ENCODE data around the gene CAMK1D.
"Not testable (repeated sequence)": the region's sequence is repeated elsewhere in the genome, so short reads cannot be mapped to it uniquely, and the experiment has no call there.

The CAMK1D gene

DNA sequence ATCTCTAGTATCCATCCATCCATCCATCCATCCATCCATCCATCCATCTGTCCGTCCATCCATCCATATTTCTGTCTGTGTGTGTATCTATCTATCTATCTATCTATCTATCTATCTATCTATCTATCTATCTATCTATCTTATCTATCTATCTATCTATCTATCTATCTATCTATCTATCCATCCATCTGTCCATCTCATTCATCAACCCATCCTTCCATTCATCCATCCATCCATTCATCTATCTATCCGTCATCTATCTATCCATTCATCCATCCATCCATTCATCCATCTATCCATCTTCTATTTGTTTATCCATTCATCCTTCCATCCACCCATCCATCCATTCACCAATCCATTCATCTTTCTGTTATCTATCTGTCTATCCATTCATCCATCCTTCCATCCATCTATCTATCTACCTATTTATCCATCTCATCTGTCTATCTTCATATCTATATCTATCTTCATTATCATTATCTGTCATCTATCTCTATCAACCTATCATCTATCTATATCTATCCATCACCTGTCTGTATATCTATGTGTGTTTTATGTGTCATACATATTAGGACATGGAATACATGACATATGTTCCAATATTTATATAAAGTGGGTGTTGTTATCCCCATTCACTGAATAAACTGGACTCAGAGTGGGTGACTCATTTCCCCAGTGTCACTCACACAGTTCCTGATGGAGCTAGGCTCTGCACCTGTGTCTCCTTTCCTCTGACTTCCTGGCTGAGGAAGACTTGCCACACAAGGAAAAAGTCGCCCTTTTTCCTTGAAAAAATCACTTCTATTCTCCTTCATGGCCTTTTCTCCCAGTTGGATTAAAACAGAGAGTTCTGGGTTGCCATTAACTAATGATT, 452.1 kb downstream of the CAMK1D start:
- no peak for DNase-seq

DNA sequence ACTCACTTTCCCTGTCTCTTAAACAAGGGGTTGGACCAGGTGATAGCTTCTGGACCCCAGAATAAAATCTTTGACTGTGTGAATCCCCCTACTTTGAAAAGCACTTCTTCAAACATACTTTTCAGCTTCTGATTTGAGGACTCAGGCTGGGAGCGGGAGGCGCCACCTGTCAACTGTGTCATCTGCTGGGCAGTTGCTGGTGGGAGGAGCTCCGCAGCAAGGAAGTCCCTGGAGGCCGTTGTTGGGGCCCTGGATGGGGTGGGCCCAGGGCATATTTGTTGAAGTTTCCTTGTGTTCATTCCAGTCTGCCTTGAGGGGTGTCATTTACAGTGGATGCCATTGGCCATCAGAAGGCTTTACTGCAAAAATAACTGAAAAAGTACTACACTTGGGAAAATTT, 454.4 kb downstream of the CAMK1D start:
- DNase-seq = no peak

DNA sequence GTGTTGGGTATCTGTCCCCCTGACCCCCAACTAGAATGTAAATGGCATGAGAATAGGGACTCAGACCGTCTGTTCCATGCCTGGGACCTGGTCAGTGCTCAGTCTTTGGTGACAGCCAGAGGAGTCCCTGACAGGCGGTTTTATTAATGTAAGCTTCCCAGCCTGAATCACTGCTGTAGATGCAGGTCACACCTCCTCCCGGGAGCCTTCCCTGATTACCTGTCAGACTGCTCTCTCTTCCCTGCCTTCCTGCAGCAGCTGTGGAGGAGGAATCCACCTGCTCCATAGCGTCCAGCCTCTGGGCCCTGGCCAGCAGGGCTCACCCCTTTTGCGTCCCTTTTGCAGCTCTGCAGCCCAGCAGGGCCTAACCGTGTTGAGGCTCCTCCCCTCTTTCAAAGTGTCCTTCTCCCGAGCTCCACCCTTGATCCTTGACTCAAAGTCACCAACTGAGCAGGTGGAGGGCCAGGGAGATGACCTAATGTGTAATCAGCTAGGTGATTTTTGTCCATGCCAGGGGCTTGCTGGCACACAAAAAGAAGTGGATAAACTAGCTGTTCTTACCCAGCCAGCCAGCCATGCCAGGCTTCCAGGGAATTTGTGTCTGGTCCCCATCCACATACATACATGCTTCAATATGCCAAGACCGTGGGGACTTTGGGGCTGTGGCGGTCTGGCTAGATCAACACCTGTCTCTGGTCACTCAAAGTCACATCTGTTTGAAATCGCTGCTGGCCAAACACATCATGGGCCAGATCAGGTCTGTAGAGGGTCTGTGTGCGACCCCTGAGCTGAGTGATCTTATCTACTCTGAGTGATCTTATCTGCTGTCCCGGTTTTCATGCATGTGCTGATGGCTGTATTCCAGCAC, 457.1 kb downstream of the CAMK1D start:
- DNase-seq = peak; percentile 53

DNA sequence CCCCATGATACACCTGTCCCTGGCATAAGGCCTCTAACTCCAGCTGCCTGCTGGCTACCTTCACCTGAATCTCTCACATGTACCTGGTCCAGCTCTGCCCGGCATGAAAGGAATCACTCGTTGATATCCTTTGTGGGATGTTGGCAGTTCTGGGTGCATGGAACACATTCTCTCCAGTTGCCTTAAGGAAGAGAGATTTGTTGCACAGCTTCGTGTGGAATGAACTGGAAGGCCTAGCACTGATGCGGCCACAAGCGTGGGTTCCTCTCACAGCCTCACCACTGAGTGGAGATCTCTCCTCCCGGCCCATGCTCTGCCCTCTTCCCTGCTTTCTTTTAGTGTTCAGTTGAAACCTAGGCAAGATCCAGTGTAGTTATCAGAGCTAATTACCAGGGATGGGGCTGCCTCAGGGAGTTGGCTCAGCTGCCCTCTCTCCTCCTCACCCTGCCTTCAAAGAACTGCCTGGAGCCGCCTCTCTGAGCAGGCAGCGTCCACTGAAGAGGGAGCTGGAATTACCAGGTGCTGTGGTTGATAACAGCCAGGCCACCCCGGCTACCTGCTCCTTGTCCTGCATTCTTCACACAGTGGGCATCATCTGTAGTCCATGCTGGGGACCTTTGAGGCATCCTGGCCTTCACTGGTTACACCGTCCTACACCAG, 457.9 kb downstream of the CAMK1D start:
- DNase-seq = no peak

DNA sequence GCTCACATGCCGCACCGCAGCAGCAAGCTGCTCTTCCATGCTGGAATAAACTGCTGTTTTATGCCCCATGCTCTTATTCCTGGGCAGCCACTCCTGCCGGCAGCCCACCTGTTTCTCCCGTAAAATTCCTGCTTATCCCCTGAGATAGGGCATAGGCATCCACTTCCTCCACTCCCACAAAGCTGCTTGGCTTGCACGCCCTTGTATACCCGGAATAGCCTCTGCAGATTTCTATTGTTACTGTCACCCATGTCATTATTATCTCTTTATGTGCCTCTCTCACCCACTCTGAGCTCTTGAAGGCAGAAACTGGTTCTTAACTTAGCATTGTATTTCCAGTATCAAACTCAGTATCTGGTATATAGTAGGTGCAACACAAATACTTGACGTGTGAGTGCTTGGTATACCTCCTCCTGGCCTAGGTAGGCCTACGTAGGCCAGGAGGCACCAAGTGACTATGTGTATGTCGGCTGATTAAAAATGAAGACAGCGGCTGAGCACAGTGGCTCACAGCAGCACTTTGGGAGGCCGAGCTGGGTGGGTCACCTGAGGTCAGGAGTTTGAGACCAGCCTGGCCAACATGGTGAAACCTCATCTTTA, 458.8 kb downstream of the CAMK1D start:
- DNase-seq = no peak

DNA sequence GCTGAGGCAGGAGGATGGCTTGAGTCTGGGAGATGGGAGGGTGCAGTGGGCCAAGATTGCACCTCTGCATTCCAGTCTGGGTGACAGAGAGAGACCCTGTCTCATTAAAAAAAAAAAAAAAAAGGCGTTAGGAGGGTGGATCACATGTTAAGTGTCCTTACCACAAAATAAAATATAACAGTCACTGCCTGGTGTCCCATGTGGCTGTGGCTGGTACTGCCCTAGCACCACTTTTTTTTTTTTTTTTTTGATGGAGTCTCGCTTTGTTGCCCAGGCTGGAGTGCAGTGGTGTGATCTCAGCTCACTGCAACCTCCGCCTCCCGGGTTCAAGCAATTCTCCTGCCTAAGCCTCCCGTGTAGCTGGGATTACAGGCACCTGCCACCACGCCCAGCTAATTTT, 460.7 kb downstream of the CAMK1D start:
- DNase-seq = not testable (repeated sequence)

DNA sequence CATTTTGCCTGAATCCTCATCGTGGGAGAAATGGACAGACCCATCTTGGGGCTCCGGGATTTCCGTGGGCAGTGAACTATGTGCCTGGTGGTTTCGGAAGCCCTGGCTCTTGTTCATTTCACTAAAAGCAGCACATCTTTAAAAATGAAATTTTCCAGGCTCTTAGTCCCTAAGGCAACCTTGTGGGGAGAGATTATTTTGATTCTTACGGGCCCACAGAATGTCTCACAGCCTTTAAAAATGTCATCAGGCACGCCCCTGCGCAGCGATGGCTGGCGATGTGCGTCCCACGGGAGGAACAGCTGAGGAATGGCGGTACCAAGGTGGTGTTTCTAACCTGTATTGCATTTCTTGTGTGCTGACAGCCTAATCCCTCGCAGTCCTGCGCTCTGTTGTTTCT, 462.5 kb downstream of the CAMK1D start:
- DNase-seq = no peak

DNA sequence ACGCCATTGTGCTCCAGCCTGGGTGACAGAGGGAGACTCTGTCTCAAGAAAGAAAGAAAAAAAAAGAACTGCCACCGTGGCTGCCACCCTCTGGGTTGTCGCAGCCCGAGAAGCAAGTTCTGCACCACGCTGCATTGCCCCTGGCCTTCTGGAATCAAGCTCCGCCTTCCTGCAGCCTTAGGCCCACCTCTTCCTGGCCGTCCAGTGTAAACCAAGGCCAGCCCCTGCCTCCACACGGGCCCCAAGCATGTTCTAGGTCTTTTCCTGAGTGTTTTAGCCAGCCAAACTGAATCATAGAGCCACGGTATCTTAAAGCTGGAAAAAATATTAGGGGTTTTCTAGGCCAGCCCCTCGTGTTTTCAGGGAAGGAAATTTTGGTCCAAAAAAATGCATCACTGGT, 463.2 kb downstream of the CAMK1D start:
- DNase-seq = no peak

DNA sequence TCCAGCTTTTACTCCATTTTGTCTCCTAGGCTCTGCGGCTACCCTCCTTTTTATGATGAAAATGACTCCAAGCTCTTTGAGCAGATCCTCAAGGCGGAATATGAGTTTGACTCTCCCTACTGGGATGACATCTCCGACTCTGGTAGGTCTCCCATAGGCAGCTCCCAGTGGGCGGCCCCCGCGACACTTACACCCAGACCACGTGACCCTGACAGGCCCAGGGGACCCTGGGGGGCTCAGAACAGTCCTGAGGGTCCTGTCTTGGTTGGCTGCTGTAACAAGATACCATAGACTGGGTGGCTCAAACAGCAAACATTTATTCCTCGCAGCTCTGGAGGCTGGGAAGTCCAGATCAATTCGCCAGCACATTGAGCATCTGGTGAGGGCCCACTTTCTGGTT, 464.8 kb downstream of the CAMK1D start:
- no peak for DNase-seq

DNA sequence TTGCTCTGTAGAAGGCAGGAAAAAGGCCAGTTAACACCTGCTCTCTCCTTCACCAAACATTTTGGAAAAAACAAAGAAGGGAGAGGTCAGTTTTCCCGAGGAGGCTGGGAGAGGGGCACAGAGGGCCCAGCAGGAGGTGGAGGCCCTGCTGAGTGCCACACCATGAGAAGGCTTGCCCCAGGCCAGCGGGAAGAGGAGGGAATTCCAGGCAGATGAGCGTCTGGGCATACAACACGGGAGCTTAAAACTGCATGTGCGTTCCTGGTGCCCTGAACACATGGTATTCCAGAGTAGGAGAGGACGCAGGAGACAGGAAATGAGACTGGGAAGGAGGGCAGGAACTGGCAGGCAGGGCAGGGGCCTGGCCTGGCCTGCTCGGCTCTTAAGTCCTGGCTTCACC, 469.7 kb downstream of the CAMK1D start:
- no peak for DNase-seq

DNA sequence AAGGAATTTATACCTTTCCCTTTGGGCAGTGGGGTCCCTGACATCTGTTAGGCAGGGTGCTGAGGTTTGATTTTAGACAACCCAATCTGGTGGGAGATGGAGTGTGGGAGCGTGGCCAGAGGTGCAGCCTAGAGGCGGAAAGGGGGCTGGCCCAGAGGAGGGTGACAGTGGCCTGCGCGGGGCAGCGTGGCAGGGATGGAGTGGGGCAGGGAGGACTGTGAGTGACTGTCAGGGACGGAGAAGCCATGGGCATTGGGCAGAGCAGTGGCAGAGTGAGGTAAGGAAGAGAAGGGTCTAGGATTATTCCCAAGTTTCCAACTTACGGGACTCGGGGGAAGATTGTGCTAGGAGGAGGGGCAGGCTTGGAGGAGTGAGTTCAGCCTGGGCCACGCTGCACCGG, 470.3 kb downstream of the CAMK1D start:
- DNase-seq = no peak

DNA sequence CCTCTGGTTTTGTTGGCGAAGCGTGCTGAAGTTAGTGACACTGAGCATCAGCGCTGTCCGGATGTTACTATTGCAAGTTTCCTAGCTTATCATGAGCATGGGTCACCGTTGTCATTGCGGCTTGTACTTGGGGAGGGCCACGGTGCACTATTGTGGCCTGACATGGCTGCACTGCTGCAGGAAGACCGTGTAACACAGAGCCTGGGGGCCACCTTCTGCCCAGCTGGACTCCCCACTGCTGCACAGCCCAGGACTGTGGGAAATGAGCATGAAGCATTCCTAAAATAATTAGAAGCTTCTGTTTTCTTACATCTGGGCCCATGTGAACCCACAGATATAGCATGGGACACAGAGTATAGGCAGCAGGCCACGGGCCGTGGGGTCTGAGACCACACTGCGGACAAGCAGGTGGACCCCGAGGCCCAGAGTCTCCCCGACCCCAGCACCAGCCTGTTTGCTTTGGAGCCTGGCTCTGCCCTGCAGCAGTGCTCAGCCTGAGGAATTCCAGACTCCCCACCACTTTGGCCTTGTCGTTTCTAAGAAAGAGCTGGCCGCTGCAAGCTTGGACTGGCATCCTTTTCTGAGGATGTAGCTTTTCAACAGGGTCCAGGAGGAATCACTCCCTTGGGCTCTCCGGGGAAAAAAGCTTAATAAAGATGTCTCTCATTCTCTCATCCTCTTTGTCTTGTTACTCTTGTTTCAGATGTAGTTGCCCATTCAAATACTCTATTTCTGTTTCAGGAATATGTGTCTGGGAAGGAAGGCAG, 473.0 kb downstream of the CAMK1D start:
- DNase-seq = no peak

DNA sequence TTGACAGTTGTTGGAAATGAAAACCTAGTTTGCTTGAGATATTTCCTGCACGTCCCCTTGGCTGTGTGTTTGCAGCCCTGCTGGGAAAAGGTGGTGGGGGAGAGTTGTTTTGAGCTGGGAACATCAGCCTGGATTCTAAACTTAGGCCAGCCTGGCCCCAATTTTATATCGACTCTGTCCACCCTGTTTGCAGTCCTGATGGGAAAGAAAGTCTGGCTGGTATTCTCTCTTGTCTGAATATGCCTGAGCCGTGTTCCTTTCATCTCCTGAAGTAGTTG, 473.5 kb downstream of the CAMK1D start:
- no peak for DNase-seq

DNA sequence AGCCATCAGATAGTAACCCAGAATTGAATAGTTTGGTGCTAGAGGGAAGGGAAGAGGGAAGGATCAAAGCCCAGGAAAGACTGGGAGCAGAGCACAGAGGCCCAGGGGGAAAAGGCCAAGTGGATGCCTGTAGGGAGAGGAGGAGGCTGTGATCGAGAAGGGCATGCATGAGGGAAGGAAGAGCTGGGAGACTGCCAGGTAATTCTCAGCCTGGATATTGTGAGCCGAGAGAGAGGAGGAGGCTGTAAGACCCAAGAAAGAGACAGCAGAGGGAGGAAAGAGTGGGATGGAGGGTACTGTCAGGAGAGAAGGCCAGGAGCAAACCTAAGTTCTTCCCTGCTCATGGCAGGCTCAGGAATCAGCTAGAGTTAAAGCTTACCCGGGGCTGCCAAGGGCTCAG, 474.0 kb downstream of the CAMK1D start:
- DNase-seq = no peak

DNA sequence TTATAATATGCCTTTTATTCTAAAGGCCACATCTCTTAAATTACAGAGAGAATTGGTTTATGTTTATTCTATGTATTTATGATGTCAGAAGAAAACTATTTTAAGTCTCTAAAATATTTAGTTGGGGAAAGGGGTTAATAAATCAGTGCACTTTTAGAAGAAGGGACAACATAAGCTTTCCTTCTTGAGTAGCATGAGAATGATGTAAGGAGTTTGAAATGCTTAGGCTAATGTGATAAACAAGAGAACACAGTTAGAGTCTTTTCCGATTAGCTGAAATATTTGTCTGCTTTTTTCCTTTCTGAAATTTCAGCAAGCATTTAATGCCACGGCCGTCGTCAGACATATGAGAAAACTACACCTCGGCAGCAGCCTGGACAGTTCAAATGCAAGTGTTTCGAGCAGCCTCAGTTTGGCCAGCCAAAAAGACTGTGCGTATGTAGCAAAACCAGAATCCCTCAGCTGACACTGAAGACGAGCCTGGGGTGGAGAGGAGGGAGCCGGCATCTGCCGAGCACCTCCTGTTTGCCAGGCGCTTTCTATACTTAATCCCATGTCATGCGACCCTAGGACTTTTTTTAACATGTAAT, 476.0 kb downstream of the CAMK1D start:
- no peak for DNase-seq

DNA sequence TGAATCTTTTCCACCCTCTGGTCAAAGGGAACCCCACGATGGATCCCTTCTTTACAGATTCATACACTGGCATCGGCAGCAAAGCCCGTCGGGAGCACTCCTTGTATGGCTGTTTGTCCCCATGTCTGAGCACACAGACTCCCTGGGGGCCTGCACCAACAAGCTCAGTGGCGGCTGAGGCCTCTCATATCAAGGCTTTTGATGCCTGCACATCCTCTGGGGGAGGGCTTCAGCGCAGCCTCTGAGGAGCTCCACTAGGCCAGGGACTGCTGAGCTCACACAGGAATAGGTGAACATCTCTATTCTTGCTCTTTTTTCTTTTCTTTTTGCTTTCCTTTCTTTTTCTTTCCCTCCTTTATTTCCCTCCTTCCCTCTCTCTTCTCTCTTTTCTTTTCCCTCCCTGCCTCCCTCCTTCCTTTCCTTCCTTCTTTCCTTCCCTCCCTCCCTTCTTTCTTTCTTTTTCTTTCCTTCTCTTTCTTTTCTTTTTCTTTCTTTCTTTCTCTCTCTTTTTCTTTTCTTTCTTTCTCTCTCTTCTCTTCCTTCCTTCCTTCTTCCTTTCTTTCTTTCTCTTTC, 477.5 kb downstream of the CAMK1D start:
- no peak for DNase-seq

DNA sequence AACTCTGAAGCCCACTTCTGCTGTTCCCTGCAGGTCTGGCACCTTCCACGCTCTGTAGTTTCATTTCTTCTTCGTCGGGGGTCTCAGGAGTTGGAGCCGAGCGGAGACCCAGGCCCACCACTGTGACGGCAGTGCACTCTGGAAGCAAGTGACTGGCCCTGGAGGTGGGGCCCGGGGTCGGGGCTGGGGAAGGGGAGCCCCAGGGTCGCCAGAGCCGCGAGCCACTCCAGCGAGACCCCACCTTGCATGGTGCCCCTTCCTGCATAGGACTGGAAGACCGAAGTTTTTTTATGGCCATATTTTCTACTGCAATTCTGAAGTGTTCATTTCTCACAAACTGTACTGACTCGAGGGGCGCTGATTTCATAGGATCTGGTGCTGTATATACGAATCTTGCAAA, 479.4 kb downstream of the CAMK1D start:
- no peak for DNase-seq

DNA sequence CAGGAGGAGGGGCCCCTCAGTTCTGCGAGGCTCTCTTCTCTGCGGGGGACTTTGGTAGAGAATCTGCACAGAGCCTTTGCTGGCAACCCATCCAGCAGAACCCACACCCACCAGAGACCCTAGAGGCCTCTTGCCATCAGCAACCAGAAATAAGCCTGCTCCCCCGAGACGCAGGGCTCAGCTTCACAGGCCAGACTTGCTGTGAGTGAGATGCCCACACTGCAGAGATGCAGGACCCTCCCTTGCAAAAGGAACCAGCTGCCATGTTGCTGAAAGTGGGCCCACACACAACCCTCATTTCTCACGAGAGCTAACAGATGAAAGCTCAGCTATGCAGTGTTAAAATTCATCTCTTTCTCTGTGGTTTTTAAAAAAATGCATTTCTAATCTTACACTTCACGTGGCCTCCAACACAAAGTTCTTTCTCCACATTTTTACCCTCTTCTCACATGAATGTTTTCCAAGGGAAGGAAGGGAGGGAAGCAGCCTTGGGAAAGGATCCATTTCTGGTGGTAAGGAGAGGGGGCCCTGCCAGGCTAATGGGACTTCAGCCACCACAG, 480.6 kb downstream of the CAMK1D start:
- no peak for DNase-seq

DNA sequence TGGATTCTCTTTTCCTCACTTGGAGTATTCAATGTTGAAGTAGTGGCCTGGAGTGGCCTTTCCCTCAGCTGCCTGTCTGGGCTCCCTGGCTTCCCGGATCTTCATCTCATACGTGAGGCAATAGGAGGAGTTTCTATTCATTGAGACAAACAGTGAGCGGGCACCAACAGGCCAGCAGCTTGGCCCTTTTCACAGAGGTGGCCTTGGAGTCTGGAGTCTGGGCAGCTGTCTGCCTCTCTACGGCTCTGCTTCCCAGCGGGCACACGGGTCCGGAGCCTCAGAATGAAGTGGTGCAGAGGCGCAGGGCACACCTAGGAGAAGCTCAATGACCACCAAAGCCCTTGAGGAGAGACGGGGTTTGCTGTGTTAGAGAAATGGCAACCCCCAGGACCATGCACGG, 482.7 kb downstream of the CAMK1D start:
- DNase-seq = no peak

DNA sequence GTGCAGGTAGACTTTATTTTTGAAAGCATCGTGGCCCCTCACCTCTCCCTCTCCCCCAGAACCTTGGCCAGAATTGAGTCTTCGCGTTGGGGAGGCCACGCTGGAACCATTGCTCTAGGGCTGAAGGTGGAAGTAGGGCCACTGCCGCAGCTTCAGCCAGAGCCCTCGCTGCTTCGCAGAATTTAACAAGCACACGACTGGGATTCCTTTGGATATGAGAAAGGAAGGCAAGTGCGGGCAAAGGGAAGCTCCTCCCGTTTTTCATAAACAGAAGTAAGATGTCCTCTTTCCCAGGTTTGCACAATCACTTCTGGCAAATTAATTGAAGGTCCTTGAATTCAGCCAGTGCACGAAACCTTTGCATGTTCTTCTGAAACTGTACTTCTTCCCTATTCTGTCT, 484.1 kb downstream of the CAMK1D start:
- DNase-seq = no peak

DNA sequence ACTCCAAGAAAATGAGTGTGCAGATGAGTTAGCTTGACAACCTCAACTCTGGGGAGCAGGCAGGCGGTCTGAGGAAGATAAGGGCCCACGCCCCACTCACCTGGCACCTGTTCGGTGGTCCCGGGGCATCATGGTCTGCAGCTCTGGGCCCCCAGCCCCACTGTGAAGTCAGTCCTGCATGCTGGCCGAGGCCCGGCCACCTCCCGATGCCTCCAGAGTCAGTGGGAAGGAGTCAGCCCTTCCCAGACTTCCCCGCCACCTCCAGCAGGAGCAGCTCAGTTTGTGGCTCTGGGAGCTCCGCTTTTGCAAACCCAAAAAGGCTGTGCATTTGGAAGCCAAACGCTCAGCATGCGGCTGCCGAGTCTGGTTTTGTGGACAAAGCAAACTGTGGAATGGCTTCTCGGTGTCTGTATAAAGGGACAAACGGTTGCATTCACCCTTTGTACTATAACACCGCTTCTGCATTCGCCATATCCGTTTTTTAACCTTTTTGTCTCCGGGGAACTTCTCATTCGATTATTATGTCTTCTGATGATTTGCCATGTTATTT, 484.8 kb downstream of the CAMK1D start:
- DNase-seq = no peak

Data from NCI-H510A treated with DMSO at 0.1 percent for 48 hours (cell line).